Sigmoid colon (tissue), 4 donors: ENCODE measurements around the gene MS4A1.

Source experiments
- EP300 ChIP-seq, 4 donors: sonication (generic); formaldehyde crosslinking; IDR thresholded peaks; one replicate each; pipeline ENCODE4 v1.6.1; 2017; ENCODE audit warnings: antibody characterized with exemption in 4 of 4
- TF ChIP-seq, protein P1 (sequence below), 4 experiments: fragments of 450-650 bp in 3 of 4; fragments of 200-600 bp in 1 of 4; IDR thresholded peaks; one replicate each; pipeline ENCODE4 v1.5.1; 2016 to 2019; ENCODE audit warnings: antibody characterized with exemption in 4 of 4, mild to moderate bottlenecking in 3 of 4, moderate library complexity in 2 of 4

DNA sequence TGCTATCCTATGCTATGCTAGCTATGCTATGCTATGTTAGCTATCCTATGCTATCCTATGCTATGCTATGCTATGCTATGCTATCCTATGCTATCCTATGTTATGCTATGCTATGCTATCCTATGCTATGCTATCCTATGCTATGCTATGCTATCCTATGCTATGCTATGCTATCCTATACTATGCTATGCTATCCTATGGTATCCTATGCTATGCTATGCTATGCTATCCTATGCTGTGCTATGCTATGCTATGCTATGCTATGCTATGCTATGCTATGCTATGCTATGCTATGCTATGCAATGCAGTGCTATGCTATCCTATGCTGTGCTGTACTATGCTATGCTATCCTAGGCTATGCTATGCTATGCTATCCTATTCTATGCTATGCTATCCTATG is 8.6 kb upstream of the MS4A1 start:
- TF ChIP-seq, protein P1, sequence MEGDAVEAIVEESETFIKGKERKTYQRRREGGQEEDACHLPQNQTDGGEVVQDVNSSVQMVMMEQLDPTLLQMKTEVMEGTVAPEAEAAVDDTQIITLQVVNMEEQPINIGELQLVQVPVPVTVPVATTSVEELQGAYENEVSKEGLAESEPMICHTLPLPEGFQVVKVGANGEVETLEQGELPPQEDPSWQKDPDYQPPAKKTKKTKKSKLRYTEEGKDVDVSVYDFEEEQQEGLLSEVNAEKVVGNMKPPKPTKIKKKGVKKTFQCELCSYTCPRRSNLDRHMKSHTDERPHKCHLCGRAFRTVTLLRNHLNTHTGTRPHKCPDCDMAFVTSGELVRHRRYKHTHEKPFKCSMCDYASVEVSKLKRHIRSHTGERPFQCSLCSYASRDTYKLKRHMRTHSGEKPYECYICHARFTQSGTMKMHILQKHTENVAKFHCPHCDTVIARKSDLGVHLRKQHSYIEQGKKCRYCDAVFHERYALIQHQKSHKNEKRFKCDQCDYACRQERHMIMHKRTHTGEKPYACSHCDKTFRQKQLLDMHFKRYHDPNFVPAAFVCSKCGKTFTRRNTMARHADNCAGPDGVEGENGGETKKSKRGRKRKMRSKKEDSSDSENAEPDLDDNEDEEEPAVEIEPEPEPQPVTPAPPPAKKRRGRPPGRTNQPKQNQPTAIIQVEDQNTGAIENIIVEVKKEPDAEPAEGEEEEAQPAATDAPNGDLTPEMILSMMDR (IDR thresholded peaks at IDR 0.05), result no peak
- no peak for TF ChIP-seq EP300 (IDR thresholded peaks at IDR 0.05)
